Stimulated activated CD8-positive, alpha-beta memory T cell treated with anti-CD3 and anti-CD28 coated beads, Interleukin-7, amount 100 ng/mL, for 1 hour (primary cell): ENCODE data around the gene STRBP.

ENCODE experiments used
- DNase-seq, 2 donors: peaks; one replicate each; pipeline ENCODE4 v3.0.0-alpha.2; 2020; ENCODE audit warnings: low read depth in 2 of 2

Gene STRBP

DNA sequence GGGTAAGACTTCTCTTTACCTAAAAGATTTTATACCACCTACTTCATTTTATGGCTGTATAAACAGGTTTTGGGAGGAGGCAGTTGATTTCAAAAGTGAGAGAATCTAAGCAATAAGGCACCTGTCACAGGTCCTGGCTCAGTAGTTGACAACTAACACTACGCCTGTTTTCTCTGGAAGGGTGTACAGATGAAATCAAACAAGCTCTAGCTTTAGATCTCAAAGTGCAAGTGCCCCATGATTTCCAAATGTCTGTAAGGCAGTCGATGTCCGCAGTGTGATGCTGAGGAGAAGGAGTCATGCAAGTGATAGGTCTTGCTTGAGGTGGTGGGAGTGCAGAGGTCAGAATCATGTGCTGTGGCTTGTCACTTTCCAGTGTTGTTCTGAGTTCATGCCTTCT is 168.8 kb downstream of the STRBP start:
- DNase-seq = no peak

DNA sequence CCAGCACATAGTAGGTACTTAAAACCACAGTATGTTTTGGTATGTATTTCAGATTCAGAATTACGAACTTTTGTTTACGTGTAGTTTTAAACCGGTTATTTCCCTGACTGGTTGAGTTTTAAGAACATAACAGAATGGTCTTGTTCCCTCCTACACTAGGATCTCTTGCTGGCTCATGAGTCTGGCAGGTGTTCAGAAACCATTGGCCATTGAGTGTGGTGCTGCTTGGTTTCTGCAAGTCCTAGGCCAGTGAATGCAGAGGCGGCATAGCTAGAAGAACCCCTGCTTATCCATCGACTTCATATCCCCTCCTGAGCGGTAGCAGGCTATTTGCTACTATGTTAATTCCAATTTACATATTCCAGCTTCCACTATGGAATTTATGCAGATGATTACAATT is 169.3 kb downstream of the STRBP start:
- no peak for DNase-seq

DNA sequence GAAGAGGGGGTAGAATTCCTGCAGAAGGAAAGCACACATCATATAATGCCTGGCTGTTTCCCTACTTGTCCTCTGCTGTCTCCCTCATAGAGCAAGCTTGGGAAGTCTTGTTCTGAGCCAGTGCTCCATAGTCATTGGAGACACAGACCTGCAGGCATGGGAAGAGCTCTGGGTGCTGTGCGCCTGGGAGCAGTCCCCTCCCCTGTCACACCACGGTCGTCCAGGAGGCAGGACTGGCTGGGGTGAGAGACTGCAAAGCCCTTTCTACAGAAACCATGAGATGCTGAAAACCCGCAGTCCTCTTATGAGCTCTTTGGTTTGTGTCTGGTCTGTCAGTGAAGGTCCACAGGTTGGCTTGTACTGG is 170.3 kb downstream of the STRBP start:
- no peak for DNase-seq

GRCh38 chr9:123097430-123098095 is 170.8 kb downstream of the STRBP start:
- no peak for DNase-seq

GRCh38 chr9:123096987-123097386 is 171.4 kb downstream of the STRBP start:
- no peak for DNase-seq

DNA sequence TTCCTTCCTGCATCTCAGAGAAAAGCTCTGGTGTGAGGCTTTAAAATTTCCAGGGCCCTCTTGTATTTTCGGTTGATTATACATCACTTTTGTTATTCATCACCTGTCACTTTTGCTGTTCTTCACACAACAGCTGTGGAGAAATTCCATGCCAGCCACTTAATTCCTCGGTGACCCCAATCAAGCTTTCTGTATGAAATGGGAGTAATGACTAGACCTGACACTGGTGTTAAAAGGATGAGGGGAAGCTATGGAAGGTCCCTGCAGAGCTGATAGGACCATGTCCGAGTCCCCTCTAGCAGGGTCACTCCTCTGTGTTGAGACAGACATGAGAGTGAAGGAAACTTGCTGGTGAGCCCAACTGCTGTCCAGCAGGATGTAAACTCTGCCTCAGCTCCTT is 175.2 kb downstream of the STRBP start:
- DNase-seq = no peak

DNA sequence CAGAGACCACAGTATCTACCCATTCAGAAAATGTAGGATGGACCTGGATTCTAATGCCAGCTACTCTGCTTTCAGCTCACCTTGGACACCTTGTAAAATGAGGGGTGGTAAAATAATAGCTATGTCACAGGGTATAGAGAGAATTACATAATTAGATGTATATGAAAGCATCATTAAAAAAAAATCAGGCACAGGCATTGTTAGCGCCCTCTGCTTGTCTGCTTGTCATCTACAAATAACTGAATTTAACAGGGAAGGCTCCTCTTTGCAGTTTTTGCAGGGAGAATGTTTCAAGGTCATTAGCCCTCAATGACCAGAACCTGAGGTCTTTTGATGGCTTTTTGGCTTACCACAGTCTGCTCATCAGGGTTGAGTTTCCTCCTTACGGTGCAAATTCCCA is 176.9 kb downstream of the STRBP start:
- no peak for DNase-seq

DNA sequence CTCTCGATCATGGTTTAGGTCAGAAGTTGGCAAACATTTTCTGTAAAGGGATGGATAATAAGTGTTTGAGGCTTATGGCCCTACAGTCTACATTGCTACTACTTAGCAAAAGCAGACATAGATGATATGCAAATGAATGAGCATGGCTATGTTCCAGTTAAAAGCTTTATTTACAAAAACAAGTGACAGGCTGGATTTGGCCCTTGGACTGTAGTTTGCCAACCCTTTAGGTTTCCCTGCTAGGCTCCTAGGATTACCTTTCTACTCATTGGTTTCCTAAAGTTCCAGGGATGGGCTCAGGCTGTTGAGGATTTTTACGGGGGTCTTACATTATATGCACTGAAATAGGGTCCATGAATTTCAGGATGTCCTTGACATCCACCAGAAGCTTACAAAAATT is 177.4 kb downstream of the STRBP start:
- no peak for DNase-seq

DNA sequence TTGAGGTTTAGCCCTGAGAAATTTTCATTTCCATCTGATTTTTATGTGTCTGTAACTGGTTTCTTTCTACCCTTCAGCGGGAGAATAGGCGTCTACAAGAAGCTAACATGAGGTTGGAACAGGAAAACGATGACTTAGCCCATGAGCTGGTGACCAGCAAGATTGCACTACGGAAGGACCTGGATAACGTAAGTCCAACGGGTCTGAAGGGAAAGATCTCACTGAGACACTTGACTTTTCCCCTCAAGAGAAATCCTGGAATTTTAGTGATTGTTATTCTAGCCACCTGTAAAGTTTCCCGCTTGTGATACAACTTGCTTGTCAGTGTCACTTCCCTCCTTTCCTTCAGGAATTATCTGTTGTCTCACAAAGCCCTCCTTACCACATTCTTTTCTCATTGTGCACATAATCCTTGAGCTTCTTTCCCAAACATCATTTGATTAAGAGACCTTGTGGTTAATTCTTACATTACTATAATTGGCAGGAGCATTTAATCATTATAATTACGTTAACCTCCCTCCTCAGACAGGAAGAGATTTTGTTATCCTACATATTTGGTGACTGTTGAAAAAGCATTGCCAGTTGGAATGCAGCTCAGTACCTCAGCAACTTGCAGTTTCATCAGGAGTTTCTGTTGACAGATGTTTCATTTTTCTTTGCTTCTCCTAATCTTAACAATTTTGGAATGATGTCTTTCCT is 178.0 kb downstream of the STRBP start:
- DNase-seq = no peak

GRCh38 chr9:123089790-123090189 is 178.6 kb downstream of the STRBP start:
- no peak for DNase-seq

DNA sequence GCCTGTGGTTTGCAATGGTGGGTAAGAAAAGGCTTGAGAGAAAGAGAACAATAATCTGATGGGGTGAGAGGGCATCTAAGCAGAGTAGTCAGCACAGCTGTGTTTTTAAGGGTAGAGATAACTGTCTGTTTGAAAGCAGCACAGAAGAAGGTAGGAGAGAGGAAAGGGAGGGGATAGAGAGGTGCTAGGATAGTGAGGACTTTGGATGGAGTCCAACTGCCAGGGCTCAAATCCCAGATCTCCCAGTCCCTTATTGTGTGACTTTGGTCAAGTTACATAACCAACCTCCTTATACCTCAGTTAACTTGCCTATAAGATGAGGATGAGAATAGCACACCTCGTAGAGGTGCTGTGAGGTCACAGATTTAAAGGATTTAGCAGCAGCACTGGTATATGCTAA is 179.3 kb downstream of the STRBP start:
- no peak for DNase-seq

- no peak for DNase-seq
Observed at GRCh38 chr9:123087359-123087888, 181.0 kb downstream of the STRBP start.

GRCh38 chr9:123085916-123086315 is 182.5 kb downstream of the STRBP start:
- DNase-seq = no peak

DNA sequence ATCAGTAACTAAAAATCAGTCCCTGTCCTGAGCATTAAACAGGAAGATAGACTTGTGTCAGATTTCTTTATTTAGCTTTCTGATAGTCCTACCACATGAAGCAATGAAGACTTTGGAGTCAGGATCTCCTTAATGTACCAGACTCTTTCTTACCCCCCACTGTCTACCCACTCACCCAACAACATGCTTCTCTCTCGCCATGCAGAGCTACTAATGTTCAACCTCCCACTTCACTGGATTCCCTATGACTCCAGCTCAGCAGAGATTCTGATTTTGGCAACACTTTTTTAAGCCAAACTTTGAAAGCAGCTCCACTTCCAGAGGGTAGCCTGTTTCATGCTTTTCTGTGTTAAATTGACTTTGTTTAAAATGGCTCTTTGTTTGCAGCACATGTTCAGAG is 184.1 kb downstream of the STRBP start:
- no peak for DNase-seq

DNA sequence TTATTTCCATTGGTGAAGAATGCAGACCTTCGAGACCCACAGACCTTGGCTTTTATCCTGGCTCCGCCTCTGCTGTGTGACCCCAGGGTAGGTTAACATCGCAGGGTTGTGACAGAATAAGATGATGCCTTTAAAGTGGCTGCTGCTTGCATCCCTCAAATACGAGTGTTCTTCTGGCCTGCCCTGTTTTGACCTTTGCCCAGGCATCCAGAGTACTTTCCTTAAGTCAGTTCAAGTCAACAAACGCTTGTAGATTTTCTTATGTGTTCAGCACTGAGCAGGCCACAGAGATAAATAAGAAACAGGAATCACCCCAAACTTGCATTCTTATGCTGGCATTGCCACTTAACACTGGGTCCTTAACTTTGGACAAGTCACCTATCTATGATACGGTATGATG is 184.7 kb downstream of the STRBP start:
- no peak for DNase-seq

GRCh38 chr9:123081824-123082223 is 186.6 kb downstream of the STRBP start:
- DNase-seq = no peak

DNA sequence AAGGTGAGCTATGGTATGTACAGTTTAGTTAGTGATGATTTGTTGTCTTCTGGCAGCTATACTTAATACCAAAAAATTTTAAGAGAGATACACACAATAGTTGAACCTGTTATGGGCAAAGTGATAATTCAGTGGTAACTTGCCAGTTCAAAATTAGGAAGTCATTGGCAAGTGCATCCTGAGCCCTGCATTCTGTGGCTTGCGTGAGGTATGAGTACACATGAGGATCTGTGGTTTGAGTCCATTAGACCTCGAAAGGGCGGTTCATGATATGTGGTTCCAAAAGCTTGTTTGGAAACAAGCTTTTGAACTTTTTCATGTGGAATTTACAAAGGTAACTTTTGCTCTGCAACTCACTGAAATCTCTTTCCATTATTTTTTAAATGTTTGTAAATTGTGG is 187.9 kb downstream of the STRBP start:
- DNase-seq = no peak

DNA sequence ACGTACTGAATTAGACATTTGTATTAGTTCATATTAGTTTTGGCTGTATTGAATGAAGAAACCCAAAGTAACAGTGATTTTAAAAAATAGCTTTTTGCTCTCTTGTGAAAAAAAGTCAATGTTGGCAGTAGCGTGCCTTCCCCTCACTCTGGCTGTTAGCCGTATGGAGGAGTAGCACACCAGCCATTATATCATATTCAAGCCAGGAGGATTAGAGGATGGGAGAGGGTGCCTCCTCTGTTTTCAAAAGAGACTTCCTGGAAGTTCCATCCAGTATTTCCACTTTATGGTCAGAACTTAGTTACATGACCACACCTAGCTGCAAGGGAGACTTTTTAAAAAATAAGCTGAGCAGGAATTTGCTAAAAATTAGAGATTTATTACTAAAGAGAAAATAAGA is 193.8 kb downstream of the STRBP start:
- no peak for DNase-seq

DNA sequence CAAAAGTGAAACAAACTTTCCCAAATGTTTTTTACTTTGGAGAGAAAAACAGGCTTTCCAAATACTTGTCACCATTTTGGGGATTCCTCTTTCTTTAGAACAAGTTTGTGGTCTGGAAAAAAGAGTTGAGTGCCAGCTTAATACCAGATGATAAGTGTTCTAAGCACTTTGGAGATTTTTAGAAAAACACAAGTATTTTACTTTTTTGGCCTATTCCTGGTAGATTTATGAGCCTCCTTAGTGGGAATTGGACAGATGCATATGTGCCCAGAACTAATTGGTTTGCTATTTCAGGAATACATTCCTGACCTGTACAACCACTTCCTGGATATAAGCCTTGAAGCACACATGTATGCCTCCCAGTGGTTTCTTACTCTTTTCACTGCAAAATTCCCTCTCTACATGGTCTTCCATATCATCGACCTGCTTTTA is 194.4 kb downstream of the STRBP start:
- no peak for DNase-seq

DNA sequence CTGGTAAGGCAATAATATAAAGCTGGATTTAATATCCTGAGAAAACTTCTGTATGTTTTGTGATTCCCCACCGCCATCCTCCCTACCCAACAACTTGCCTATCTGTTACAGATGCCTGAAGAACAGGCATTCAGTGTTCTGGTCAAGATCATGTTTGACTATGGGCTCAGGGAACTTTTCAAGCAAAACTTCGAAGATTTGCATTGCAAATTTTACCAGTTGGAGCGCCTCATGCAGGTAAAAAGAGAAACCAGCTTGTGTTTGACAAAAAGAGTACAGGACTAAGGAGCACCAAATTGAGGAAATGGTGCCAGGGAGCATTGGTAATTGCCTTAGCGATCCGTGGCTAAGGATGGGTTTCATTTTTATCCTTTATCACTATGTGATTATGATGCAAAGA is 194.9 kb downstream of the STRBP start:
- no peak for DNase-seq

GRCh38 chr9:123072407-123072995 is 195.9 kb downstream of the STRBP start:
- no peak for DNase-seq
